ENCODE results near the gene CMIP.

GRCh38 chr16:81575834-81576233 is 131.2 kb downstream of the CMIP start:
- TF ChIP-seq CEBPB (IDR thresholded peaks at IDR 0.05) (no peak), YY1 (IDR thresholded peaks at IDR 0.05; ENCODE audit: low read depth) (no peak), TEAD4 (IDR thresholded peaks at IDR 0.05) (no peak), EP300 (IDR thresholded peaks at IDR 0.05; ENCODE audit: borderline replicate concordance) (no peak)
- TF ChIP-seq, protein P1, sequence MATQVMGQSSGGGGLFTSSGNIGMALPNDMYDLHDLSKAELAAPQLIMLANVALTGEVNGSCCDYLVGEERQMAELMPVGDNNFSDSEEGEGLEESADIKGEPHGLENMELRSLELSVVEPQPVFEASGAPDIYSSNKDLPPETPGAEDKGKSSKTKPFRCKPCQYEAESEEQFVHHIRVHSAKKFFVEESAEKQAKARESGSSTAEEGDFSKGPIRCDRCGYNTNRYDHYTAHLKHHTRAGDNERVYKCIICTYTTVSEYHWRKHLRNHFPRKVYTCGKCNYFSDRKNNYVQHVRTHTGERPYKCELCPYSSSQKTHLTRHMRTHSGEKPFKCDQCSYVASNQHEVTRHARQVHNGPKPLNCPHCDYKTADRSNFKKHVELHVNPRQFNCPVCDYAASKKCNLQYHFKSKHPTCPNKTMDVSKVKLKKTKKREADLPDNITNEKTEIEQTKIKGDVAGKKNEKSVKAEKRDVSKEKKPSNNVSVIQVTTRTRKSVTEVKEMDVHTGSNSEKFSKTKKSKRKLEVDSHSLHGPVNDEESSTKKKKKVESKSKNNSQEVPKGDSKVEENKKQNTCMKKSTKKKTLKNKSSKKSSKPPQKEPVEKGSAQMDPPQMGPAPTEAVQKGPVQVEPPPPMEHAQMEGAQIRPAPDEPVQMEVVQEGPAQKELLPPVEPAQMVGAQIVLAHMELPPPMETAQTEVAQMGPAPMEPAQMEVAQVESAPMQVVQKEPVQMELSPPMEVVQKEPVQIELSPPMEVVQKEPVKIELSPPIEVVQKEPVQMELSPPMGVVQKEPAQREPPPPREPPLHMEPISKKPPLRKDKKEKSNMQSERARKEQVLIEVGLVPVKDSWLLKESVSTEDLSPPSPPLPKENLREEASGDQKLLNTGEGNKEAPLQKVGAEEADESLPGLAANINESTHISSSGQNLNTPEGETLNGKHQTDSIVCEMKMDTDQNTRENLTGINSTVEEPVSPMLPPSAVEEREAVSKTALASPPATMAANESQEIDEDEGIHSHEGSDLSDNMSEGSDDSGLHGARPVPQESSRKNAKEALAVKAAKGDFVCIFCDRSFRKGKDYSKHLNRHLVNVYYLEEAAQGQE (IDR thresholded peaks at IDR 0.05; ENCODE audit: low read depth), result no peak
